OCI-LY7 (cell line): Measurements from ENCODE around the gene STARD7. TPM values are rescaled to one million over a fixed set of nuclear protein-coding genes. Genes with fewer than 3 reads are reported as not detected.
"Not testable (repeated sequence)": the region's sequence is repeated elsewhere in the genome, so short reads cannot be mapped to it uniquely, and the experiment has no call there.

ENCODE experiments used
- BruUV-seq: library from RNA; stranded (reverse); fragments of 400-500 nt; replicated peaks from 2 replicates; lab custom pipeline; 2021; lab: Mats Ljungman, UMichigan
- CTCF ChIA-PET: fragments of 300-600 bp; sonication (Branson Sonifier 250); formaldehyde crosslinking; loops from one replicate; lab custom pipeline; 2022; ENCODE audit warnings: antibody characterized with exemption; ENCODE audit not compliant: unreplicated experiment; lab: Charles Lee
- POLR2A ChIA-PET: fragments of 300-600 bp; sonication (Branson Sonifier 250); formaldehyde crosslinking; loops from one replicate; lab custom pipeline; 2022; ENCODE audit warnings: antibody characterized with exemption; lab: Charles Lee
- DNase-seq: peaks from one replicate; pipeline ENCODE4 v3.0.0-alpha.2; 2015; ENCODE audit warnings: low spot score
- H2AFZ ChIP-seq: fragments of 200-600 bp; sonication (generic), shearing (Covaris generic); 2 replicates; pipeline ENCODE4 v1.6.1; 2014; ENCODE audit warnings: mild to moderate bottlenecking, antibody characterized with exemption, low read length, moderate library complexity
- H3K27ac ChIP-seq: fragments of 200-600 bp; sonication (generic); 2 replicates; pipeline ENCODE4 v1.5.1; 2014; ENCODE audit warnings: mixed run types, low read depth, mild to moderate bottlenecking, moderate library complexity, low read length, inconsistent platforms; ENCODE audit not compliant: poor library complexity, severe bottlenecking
- H3K36me3 ChIP-seq: fragments of 200-600 bp; sonication (generic); 2 replicates; pipeline ENCODE4 v1.6.1; 2014; ENCODE audit warnings: mild to moderate bottlenecking, antibody characterized with exemption, low read length, moderate library complexity, mixed read lengths; ENCODE audit not compliant: insufficient read depth
- H3K4me1 ChIP-seq: fragments of 200-600 bp; sonication (generic); 2 replicates; pipeline ENCODE4 v1.5.1; 2014; ENCODE audit warnings: mild to moderate bottlenecking, low read length; ENCODE audit not compliant: insufficient read depth, poor library complexity, severe bottlenecking
- H3K4me2 ChIP-seq: fragments of 200-600 bp; sonication (generic); 2 replicates; pipeline ENCODE4 v1.6.1; 2014; ENCODE audit warnings: mild to moderate bottlenecking, low read length
- H3K4me3 ChIP-seq: fragments of 200-600 bp; sonication (generic); 2 replicates; pipeline ENCODE4 v1.5.1; 2014; ENCODE audit warnings: mild to moderate bottlenecking, low read depth, low read length; ENCODE audit not compliant: poor library complexity, severe bottlenecking
- H3K79me2 ChIP-seq: fragments of 200-600 bp; sonication (generic); 2 replicates; pipeline ENCODE4 v1.6.1; 2016; ENCODE audit warnings: low read depth, mild to moderate bottlenecking, low read length, moderate library complexity, mixed read lengths; ENCODE audit not compliant: insufficient read depth
- H3K9me2 ChIP-seq: fragments of 200-600 bp; sonication (generic); 2 replicates; pipeline ENCODE4 v1.6.1; 2016; ENCODE audit warnings: mild to moderate bottlenecking, low read length, mixed read lengths; ENCODE audit not compliant: insufficient read depth
- H3K9me3 ChIP-seq: fragments of 200-600 bp; sonication (generic); 2 replicates; pipeline ENCODE4 v1.6.1; 2014; ENCODE audit warnings: mild to moderate bottlenecking, mixed run types, low read length, mixed read lengths
- H4K20me1 ChIP-seq: fragments of 200-600 bp; sonication (generic); 2 replicates; pipeline ENCODE4 v1.6.1; 2014; ENCODE audit warnings: mild to moderate bottlenecking, antibody characterized with exemption, low read length, moderate library complexity, mixed read lengths; ENCODE audit not compliant: insufficient read depth
- CTCF ChIP-seq: fragments of 200-600 bp; sonication (generic); conservative IDR thresholded peaks from 2 replicates; pipeline ENCODE4 v1.5.1; 2014; ENCODE audit warnings: mild to moderate bottlenecking, antibody characterized with exemption, low read length, moderate library complexity, mixed read lengths
- EZH2phosphoT487 ChIP-seq: fragments of 200-600 bp; sonication (generic); IDR thresholded peaks from 2 replicates; pipeline ENCODE4 v1.6.1; 2018; ENCODE audit warnings: low read depth, borderline replicate concordance, mild to moderate bottlenecking, mixed run types, antibody characterized with exemption, low read length, moderate library complexity, mixed read lengths
- intact Hi-C: fragments of 100-400 bp; cut with micrococcal nuclease; formaldehyde crosslinking; loops from one replicate; pipeline ENCODE4 v1.10.0; 2022; ENCODE audit not compliant: unreplicated experiment
- total RNA-seq, 2 experiments: library from RNA; depleted of rRNA in 1 of 2; stranded (reverse); fragments of >200 nt in 1 of 2; shearing (Covaris generic) in 1 of 2; gene quantifications; 2 replicates each; pipeline ENCODE4 v1.2.3, GENCODE V29; 2014 to 2022

The STARD7 gene
- total RNA-seq, 2 experiments from 2014 or later = 206 to 239 TPM

- H3K79me2 ChIP-seq = peaks cover 29% of the 10 kb centered on the region
- no peaks in the 10 kb centered on the region for H3K9me2 ChIP-seq
- peak overlapping the region; percentile 97 for H3K27ac ChIP-seq
- peak overlapping the region; percentile 97 for H3K4me3 ChIP-seq
- peak; percentile 70 for DNase-seq
- H2AFZ ChIP-seq = no peak overlapping the region
- intact Hi-C loops = loop anchor here (5.0 kb wide), 1 partner anchor 100 kb away; no protein-coding TSS in a partner anchor
- CTCF ChIA-PET = interaction anchor here (0.6 to 3.7 kb wide), 3 partner anchors 31 to 120 kb away, joined by 3 to 22 read pairs (median 5); no protein-coding TSS in a partner anchor
- no peaks in the 10 kb centered on the region for H4K20me1 ChIP-seq
- H3K36me3 ChIP-seq = peaks cover 33% of the 10 kb centered on the region
- POLR2A ChIA-PET = interaction anchor here (1.2 to 1.6 kb wide), 4 partner anchors 20 to 33 kb away, joined by 4 to 5 read pairs (median 4); no protein-coding TSS in a partner anchor
- H3K4me1 ChIP-seq = peaks cover 46% of the 10 kb centered on the region
- H3K9me3 ChIP-seq = no peaks in the 10 kb centered on the region
- no TSS peak for BruUV-seq
- TF ChIP-seq CTCF (peak; percentile 81), EZH2phosphoT487 (no peak)
- peak overlapping the region; percentile 98 for H3K4me2 ChIP-seq
These were observed 66.2 kb downstream of the STARD7 start for GRCh38 chr2:96142217-96143113.

DNA sequence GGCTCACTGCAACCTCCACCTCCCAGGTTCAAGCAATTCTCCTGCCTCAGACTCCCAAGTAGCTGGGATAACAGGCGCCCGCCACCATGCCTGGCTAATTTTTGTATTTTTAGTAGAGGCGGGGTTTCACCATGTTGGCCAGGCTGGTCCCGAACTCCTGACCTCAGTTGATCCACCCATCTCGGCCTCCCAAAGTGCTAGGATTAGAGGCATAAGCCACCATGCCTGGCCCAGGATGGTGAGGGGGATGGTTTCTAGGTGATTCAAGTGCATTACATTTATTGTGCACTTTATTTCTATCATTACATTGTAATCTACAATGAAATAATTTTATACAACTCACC lies 67.0 kb downstream of the STARD7 start:
- peaks cover 37% of the 10 kb centered on the region for H3K4me1 ChIP-seq
- H3K79me2 ChIP-seq = peaks cover 29% of the 10 kb centered on the region
- H3K9me2 ChIP-seq, DNase-seq, H4K20me1 ChIP-seq, H2AFZ ChIP-seq, BruUV-seq, H3K9me3 ChIP-seq, H3K27ac ChIP-seq: not testable (repeated sequence)
- CTCF ChIA-PET = interaction anchor here (3.7 kb wide), 1 partner anchor 32 kb away, joined by 22 read pairs; no protein-coding TSS in a partner anchor
- peak overlapping the region; percentile 98 for H3K4me2 ChIP-seq
- peak overlapping the region; percentile 97 for H3K4me3 ChIP-seq
- intact Hi-C loops = loop anchor here (5.0 kb wide), 1 partner anchor 101 kb away; no protein-coding TSS in a partner anchor
- peaks cover 33% of the 10 kb centered on the region for H3K36me3 ChIP-seq
- POLR2A ChIA-PET = interaction anchor here (1.2 to 1.6 kb wide), 2 partner anchors 33 to 34 kb away, joined by 4 to 5 read pairs; no protein-coding TSS in a partner anchor

- Histone ChIP-seq H3K9me3 (no peaks in the 10 kb centered on the region), H3K4me1 (peaks cover 33% of the 10 kb centered on the region), H3K4me2 (no peak overlapping the region), H3K79me2 (peaks cover 29% of the 10 kb centered on the region), H2AFZ (no peak overlapping the region), H3K36me3 (peaks cover 33% of the 10 kb centered on the region), H3K9me2 (no peaks in the 10 kb centered on the region), H3K27ac (no peak overlapping the region), H3K4me3 (no peak overlapping the region), H4K20me1 (no peaks in the 10 kb centered on the region)
- intact Hi-C loops = loop anchor here (5.0 kb wide), 1 partner anchor 101 kb away; no protein-coding TSS in a partner anchor
- CTCF ChIA-PET = interaction anchor here (0.7 to 3.7 kb wide), 3 partner anchors 33 to 110 kb away, joined by 3 to 22 read pairs (median 5); no protein-coding TSS in a partner anchor
- POLR2A ChIA-PET = interaction anchor here (1.2 to 3.6 kb wide), 3 partner anchors 33 to 35 kb away, joined by 4 to 23 read pairs (median 5); no protein-coding TSS in a partner anchor
- BruUV-seq = no TSS peak
- no peak for DNase-seq
- TF ChIP-seq EZH2phosphoT487 (no peak), CTCF (no peak)
These were observed 67.5 kb downstream of the STARD7 start for GRCh38 chr2:96140941-96141623.
